ENCODE data around the gene CELF3.

DNA sequence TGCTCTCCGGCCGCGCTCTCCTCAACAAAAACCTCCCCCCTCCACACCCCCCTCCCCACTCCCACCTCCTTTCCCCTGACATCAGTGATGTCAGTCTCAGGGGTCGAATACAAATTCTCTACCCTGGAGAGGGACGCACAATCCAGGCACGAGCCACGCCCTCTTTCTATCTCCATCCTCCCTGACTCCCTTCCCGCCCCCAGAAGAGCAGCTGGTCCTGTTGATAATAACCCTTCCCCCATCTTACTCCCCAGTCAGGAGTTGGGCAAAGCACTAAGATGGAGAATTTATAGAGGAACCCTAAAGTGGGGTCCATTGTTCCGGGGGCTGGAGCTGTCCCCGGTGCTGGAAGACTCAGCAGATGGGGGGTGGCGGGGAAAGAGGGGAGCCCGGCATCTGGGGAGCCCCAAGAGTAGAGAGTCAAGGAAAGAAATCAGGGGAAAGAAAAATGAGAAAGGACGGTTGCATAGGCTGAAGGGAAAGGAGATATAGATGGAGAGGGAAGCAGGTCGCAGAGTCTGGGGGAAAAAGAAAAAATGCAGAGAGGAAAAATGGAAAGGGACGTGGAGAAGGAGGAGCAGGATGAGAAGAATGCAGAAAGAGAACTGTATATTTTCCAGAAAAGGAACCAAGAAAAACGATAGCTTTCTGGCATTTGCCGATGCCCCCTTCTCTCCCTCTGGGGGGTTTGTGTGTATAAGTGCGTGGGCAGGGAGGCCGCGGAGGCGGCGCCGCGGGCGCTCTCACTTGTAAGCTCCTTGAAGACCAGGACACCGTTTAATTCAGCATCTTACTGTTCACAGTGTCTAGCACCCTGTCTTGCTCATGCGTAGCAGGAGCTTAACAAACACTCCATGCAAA is at the start of gene CELF3:
- TF ChIP-seq CREM (IDR thresholded peaks at IDR 0.05; ENCODE audit: low read depth) (no peak; the same call in 1 of the 2 replicates), TAF1 (IDR thresholded peaks at IDR 0.05; ENCODE audit: control insufficient read depth, extremely low read depth, insufficient read depth, low read length, severe bottlenecking) (no peak), RBM15 (IDR thresholded peaks at IDR 0.05; ENCODE audit: insufficient read depth, low read length) (no peak)
